ENCODE data around the gene ALPG.

Gene ALPG

DNA sequence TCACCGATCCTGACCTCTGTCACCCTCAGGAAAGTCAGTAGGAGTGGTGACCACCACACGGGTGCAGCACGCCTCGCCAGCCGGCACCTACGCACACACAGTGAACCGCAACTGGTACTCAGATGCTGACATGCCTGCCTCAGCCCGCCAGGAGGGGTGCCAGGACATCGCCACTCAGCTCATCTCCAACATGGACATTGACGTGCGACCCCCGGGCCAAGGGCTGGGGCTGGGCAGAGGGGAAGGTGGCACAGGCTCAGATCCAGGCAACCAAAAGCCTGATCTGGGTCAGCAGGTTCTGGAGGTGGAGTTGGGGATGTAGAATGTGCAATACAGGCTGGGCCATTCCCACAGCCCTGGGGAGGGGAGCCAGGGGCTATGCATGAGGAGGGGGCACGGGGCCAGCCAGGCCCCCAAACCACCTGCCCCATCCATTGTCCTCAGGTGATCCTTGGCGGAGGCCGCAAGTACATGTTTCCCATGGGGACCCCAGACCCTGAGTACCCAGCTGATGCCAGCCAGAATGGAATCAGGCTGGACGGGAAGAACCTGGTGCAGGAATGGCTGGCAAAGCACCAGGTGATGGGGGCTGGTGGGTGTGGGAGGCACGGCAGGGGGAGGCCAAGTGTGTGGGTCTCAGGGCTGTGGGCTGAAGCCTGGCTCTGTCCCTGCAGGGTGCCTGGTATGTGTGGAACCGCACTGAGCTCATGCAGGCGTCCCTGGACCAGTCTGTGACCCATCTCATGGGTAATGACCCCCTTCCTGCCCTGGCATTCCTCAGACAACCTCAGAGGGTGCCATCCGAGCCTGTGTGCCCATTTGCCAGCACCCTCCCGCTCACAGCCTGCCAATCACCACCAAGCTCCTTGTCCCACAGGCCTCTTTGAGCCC lies 50.7 kb downstream of the ALPG start:
- no peak for DNase-seq (ENCODE audit: low spot score)

DNA sequence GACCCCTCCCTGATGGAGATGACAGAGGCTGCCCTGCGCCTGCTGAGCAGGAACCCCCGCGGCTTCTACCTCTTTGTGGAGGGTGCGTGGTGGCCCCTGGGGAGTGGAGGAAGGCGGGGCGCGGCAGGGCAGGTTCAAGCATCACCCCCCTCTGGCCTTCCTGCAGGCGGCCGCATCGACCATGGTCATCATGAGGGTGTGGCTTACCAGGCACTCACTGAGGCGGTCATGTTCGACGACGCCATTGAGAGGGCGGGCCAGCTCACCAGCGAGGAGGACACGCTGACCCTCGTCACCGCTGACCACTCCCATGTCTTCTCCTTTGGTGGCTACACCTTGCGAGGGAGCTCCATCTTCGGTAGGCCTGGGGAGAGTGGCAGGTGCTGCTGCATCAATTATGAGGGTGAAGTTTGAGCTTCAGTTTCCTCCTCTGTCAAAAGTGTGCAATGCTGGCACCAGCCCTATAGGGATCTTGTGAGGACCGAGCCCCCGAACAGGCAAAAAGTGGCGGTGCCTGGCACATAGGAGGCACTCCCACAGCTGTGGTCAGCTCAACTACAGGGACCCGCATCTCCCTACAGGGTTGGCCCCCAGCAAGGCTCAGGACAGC lies 51.5 kb downstream of the ALPG start:
- DNase-seq (ENCODE audit: low spot score), result no peak

DNA sequence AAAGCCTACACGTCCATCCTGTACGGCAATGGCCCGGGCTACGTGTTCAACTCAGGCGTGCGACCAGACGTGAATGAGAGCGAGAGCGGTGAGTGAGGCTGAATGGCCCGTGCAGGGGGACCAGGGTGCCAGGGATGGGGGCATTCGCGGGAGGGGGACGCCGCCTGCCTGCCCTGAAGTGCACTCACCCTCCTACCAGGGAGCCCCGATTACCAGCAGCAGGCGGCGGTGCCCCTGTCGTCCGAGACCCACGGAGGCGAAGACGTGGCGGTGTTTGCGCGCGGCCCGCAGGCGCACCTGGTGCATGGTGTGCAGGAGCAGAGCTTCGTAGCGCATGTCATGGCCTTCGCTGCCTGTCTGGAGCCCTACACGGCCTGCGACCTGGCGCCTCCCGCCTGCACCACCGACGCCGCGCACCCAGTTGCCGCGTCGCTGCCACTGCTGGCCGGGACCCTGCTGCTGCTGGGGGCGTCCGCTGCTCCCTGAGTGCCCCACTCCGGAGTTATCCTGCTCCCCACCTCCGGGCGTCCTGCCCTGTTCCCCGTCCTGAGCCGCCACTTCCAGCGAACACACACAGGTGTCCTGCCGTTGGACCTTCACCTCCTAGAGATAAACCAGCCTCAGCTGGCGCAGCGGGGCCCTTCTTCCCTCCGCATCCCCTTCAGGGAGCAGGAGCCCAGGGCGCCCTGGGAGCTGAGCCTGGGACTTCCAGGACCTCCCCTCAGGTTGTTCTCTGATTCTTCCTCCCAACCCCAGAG lies 52.2 kb downstream of the ALPG start:
- DNase-seq (ENCODE audit: low spot score), result no peak

DNA sequence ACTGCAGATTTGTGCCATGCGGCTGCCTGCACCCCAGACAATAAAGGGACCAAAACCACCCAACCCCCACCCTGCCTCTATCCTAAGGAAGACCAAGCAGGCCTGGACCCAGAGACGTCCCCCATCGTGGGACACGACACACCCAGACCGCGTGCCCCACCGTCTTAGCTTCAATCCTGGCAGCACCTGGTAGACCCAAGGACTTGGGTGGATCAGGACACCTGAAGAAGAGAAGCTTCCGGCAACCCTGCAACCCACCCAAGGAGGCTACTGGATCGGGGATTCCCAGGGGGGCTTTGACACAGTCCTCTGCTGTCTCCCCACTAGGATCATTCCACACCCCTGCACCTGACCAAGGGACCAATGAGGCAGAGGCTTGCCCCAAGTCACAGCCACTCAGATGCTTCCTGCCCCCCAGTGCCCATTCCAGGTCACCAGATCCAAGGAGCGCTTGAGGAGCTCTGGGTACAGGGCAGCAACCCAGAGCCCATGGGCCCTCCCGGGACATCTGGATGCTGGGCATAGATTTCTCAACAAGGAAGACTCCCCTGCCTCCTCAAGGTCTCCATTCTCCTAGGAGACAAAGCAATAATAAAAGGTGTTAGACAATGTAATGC lies 52.9 kb downstream of the ALPG start:
- DNase-seq (ENCODE audit: low spot score), result no peak

DNA sequence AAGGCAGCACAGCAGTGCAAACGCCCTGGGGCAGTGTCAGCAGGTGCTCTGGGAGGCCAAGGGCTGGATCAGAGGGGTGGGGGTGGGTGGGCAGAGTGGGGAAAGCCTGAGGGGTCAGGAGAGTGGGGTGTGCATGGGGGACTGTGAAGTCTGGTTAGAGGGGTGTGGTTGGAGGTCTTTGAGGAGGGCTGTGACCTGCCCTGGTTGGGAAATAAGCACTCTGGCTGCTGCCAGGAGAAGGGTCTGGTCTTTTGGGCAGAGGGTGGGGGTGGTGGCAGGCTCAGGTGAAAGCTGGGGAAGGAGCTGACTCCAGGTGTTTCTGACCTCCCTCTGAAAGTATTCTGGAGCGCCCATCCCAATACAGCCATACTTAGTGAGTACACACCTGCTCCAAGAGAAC lies 53.5 kb downstream of the ALPG start:
- DNase-seq (ENCODE audit: low spot score), result no peak
